HS-27A (cell line): ENCODE measurements around the gene ZNF334.

ENCODE experiments used
- DNase-seq: peaks from one replicate; pipeline ENCODE4 v3.0.0-alpha.2; 2012; ENCODE audit warnings: low read depth, missing footprints

The ZNF334 gene

DNA sequence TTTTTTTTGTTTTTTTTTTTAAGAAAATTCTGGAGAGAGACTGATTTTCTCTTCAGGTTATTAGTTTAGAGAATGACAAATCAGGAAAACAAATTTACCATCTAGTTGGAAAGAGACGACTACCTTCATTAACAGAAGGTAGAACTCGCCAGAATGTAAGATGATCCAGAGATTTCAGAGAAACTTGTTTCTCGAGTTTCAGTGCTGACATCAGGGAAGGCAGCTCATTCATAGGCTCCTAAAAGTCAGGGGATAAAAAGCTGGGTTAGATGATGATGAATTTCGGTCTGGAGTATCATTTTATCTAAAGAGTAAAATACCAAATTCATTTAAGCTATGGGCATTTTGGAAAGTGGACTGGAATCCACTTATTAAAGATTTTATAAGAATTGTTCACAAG, 27.9 kb downstream of the ZNF334 start:
- DNase-seq, result no peak

DNA sequence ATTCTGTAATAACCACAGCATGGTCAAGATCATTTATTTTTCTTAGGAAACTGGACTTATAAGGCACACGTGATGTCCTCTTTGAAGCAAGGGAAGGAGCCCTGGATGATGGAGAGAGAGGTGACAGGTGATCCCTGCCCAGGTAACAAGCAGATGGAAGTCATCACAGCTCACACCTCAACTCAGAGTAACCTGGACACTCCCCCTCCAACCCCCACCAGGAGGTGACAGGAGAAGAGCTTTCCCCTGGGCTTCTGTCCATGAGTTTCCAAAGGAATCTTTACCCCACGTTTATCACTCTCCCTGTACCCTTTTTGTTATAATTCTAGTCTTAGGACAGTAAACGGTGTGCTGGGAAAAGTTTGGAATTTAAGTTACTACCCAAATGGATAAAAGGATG, 28.4 kb downstream of the ZNF334 start:
- no peak for DNase-seq

DNA sequence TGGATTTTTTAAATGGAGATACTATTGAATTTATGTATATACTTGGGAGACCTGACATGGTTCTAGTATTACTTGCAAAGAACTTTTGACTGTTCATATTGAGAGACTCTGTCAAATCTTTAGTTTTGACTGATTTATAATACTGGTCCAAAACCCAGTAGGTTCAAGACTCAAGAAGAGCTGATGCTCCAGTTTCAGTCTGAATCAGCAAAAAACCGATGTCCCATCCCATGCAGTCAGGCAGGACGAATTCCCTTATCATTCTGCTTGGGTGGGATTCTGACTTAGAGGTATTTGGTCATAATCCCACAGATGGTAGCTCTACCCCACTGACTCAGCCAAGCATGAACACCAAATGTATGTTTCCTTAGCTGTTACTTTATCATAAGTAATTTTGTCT, 29.5 kb downstream of the ZNF334 start:
- no peak for DNase-seq

DNA sequence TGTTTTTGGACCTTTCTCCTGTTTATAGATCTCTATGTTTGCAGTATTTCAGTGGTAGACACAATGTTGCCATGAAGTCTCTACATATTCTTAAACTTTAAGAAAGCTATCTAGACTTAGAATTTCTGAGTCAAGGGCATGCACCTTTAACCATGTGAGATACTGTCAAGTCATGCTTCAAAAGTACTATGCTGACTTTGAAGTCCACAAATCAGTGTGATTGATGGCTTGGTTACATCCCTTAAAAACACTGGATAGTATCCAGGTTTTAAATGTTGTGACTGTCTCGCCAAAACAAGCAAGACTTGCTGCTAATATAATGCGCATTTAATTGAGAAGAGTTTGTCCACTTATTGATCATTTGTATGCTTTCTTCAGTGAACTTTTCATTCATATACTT, 30.5 kb downstream of the ZNF334 start:
- no peak for DNase-seq

DNA sequence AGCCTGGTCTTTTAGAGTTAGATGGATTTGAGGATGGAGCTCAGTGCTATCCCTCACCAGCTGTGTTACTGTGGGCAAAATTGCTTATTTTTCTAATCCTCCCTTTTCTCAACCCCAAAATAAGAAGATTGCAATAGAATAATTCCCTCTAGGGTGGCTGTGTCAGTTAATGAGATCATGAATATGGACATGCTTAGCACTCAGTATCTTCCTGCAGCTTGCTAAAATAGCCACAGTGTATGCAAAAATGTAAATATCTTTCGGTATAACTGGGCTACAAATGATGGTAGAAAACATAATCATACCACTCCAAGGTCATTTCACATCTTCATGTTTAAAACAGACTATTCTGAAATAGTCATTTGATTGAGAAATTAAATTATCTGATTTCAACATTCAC, 35.7 kb downstream of the ZNF334 start:
- DNase-seq, result no peak

DNA sequence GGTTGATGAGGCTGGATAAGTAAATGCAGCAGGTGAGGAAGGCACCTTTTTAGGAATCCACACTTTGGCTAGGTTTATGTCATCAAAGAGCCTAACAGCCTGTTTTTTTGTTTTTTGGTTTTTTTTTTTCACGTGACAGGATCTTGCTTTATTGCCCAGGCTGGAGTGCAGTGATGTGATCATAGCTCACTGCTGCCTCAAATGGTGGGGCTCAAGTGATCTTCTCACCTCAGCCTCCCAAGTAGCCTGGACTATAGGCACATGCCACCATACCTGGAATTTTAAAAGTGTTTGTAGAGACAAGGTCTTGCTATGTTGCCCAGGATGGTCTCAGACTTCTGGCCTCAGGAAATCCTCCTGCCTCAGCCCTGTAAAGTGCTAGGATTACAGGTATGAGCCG, 36.1 kb downstream of the ZNF334 start:
- DNase-seq, result no peak

DNA sequence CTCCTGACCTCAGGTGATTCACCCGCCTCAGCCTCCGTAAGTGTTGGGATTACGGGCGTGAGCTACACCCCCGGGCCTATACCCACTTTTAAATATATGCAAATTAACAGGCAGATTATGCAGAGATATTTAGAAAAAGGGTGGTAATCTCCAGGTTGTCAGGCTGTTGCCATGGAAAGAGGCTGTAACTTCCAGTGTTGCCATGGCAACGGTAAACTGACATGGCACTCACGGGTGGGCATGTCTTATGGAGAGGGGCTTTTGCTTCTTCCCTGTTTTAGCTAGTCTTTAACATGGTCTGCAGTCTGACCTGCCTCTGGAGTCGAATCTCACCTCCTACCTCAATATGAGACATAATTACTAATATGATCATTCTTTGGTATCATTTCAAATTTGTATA, 44.9 kb downstream of the ZNF334 start:
- DNase-seq, result no peak

DNA sequence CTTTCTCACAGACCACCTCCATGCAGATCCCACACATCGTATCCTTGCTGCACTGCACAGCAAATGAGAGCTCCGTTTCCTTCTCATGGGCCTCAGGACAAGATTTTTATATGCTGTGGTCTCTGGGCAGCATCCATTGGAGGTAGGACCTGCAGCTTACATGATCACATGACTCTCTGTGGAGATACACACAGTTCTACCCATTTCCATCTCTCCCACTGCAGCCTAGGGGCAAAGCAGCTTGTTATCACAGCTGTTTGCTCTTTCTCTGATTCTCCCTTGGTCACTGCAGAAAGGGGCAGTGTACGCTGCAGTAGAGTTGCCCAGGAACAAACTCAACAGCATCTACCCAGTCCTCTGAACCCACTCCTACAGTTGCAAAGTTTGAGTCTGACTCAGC, 48.9 kb downstream of the ZNF334 start:
- DNase-seq, result no peak

DNA sequence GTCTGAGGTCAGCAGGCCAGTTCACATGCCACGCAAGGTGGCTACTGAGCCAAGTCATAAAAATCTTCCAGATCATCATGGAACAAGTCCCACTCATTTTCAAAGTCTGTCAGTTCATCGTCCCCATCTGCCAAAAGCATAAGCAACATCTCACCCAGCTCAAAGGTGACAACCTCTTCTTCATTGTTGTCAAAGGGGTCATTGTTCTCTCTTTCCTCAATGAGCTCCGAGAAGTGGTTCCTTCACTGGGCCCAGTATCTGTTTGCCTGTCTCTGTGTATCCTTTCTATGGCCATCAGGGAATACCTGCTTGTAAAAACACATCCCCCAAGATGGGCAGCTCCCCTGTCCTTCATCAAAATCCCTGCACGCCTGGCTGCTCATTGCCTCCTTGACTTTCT, 49.5 kb downstream of the ZNF334 start:
- DNase-seq, result no peak

DNA sequence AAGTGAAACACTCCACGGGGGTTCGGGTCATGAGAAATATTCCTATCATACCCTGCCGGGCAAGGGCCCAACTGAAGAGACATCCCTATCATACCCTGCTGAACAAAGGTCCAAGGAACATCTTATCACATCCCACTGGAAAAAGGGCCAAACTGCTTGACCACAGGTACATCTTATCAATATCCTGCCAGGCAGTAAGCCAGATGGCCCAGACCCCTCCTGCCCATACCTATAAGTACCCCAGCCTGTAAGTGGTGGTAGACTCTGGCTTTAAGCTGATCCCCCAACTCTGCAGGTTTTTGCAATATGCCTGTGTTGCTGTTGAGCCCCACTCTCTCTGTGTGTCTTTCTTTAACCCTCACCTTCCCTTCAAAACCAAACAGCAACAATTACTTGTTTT, 51.6 kb downstream of the ZNF334 start:
- DNase-seq, result no peak

DNA sequence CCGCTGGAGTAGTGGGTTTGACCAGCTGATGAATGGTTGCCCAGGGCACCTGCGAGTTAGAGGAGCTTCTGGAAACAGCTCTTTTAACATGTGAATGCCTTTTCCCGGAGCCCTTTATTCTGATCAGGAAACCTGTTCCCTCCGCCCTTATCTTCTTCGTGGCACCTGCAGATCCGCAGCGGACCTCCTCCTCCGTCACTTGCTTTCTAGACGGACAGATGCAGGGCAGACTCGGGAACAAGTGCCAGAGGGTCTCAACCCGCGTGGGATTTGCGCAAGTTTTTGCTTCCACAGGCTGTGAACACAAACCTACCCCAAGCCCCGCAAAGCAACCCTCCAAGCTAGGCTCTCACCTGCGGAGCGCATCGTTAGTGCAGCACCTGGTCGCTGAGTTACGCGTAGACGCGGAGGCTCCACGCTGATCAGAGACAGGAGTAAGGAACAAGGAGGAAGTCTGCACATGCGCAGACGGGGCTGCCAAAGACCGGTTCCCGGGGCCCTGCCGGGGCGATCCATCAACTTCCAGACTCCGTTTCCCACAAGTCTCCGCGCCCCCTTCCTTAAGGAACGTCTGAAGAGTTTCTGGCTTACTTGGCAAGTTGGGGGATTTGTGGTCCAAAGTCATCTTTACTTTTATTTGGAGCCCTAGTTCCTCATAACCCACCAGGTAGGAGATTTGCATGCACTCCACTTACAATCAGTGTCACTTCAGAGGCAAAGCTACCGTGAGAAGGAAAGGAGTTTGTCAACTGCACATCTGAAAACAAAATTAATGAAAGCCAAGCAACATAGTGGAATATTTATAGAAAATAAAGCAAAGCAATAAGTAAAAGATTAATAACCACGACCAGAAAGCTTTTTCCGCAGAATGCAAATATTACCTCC, 54.3 kb downstream of the ZNF334 start:
- DNase-seq, result no peak

DNA sequence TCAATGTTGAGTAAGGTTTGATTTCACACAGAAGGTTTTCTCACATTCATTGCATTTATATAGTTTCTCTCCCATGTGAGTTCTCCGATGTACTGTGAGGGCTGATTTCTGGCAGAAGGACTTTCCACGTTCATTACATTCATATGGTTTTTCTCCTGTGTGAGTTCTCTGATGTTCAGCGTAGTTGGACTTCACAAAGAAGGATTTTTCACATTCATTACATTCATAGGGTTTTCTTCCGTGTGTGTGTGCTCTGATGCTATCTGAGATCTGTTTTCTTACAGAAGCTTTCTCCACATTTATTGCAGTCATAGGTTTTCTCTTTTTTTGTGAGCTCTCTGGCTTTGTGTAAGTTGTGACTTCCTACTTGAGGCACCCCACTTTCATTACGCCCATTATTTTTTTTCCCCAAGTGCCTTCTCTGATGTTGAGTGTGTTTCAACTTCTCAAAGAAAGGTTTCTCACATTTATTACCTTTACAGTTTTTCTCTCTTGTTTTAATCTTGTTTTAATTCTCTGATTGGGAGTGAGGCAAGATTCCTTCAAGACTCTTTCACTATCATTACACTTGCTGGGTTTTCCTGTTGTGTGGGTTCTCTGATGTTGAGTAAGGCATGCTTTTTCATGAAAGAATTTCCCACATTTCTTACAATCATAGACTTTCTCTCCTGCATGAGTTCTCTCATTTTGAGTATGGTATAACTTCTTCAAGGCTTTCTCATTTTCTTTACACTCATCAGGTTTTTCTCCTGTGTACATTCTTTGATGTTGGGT, 56.9 kb downstream of the ZNF334 start:
- DNase-seq, result no peak

DNA sequence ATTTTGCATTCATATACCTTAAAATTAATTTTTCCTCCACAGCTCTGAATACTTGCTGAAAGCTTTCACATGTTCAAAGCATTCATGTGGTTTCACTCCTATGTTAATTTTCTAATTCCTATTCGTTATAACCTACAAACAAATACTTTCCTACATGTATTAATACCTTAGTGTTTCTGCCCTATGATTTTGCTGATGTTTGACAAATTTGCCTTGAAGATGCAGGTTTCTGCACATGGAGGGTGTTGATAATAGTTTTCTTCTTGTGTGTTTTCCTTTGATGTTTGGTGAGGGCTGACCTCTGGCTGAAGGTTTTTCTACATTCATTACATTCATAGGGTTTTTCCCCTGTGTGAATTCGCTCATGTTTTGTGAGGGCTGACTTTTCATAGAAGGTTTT, 57.6 kb downstream of the ZNF334 start:
- no peak for DNase-seq
